Left lobe of liver (tissue), 2 donors: Measurements from ENCODE around the gene APC2. TPM values are rescaled to one million over a fixed set of nuclear protein-coding genes. Genes with fewer than 3 reads are reported as not detected.
"Not testable (repeated sequence)": the region's sequence is repeated elsewhere in the genome, so short reads cannot be mapped to it uniquely, and the experiment has no call there.

Experiments used
- ATAC-seq: fragments of 200-7000 bp; cut with Tn5 transposase; one replicate; pipeline ENCODE4 v1.9.1; 2020; ENCODE audit warnings: mild to moderate bottlenecking, moderate library complexity
- DNase-seq: peaks from one replicate; pipeline ENCODE4 v3.0.0-alpha.2; 2020; ENCODE audit warnings: low spot score
- total RNA-seq: library from RNA; stranded (reverse); gene quantifications from one replicate; pipeline ENCODE4 v1.2.1, GENCODE V29; 2021
- donor health status: DM: no; HTN: no; CAD: no; lungs with moderate emphysema.
- donor health status: DM: no; HTN: yes; CAD: no.

The APC2 gene
- total RNA-seq, 1 donor from 2014 or later, result 0.13 TPM

- ATAC-seq (no peak), DNase-seq (no peak)
Observed at GRCh38 chr19:1507192-1507660, 57.3 kb downstream of the APC2 start.

GRCh38 chr19:1507763-1508506 lies 58.0 kb downstream of the APC2 start:
- DNase-seq (peak; percentile 87), ATAC-seq (peak; percentile 85)

- ATAC-seq (no peak), DNase-seq (no peak)
Observed at GRCh38 chr19:1508507-1508856, 58.6 kb downstream of the APC2 start.

- DNase-seq (no peak), ATAC-seq (no peak)
Observed at GRCh38 chr19:1509602-1510441, 59.9 kb downstream of the APC2 start.

- DNase-seq, result no peak
- no peak for ATAC-seq
Observed at GRCh38 chr19:1510442-1510806, 60.5 kb downstream of the APC2 start.

GRCh38 chr19:1510807-1511206 lies 60.9 kb downstream of the APC2 start:
- no peak for ATAC-seq

GRCh38 chr19:1511318-1512317 lies 61.7 kb downstream of the APC2 start:
- ATAC-seq (no peak), DNase-seq (no peak)

More at GRCh38 chr19:1510807-1511206, 60.9 kb downstream of the APC2 start:
- no peak for DNase-seq

- peak; percentile 63 for ATAC-seq
- no peak for DNase-seq
Observed at GRCh38 chr19:1512671-1513498, 63.0 kb downstream of the APC2 start, which contains the start of gene ADAMTSL5. Gene ADAMTSL5, minus strand, starts transcription at chr19:1513019. Its CDS starts 2,076 bp downstream, at chr19:1510943.

GRCh38 chr19:1513499-1514294 lies 63.8 kb downstream of the APC2 start:
- peak; percentile 66 for DNase-seq
- peak; percentile 81 for ATAC-seq

GRCh38 chr19:1514295-1514661 lies 64.4 kb downstream of the APC2 start:
- no peak for DNase-seq

GRCh38 chr19:1514986-1515721 lies 65.2 kb downstream of the APC2 start:
- ATAC-seq (no peak), DNase-seq (no peak)

More at GRCh38 chr19:1514295-1514661, 64.4 kb downstream of the APC2 start:
- no peak for ATAC-seq

GRCh38 chr19:1516395-1516753 lies 66.5 kb downstream of the APC2 start:
- DNase-seq, result no peak
- no peak for ATAC-seq

GRCh38 chr19:1518471-1518870 lies 68.5 kb downstream of the APC2 start:
- no peak for ATAC-seq

GRCh38 chr19:1519802-1520201 lies 69.9 kb downstream of the APC2 start:
- not testable (repeated sequence) for DNase-seq, ATAC-seq

More at GRCh38 chr19:1518471-1518870, 68.5 kb downstream of the APC2 start:
- DNase-seq, result no peak

GRCh38 chr19:1520203-1520780 lies 70.4 kb downstream of the APC2 start:
- no peak for DNase-seq
- ATAC-seq, result no peak

- DNase-seq, result no peak
- no peak for ATAC-seq
Observed at GRCh38 chr19:1521636-1522035, 71.7 kb downstream of the APC2 start.

- ATAC-seq (no peak), DNase-seq (no peak)
Observed at GRCh38 chr19:1522061-1522460, 72.1 kb downstream of the APC2 start.

- no peak for DNase-seq
- ATAC-seq, result no peak
Observed at GRCh38 chr19:1522838-1523237, 72.9 kb downstream of the APC2 start.
